Breast epithelium (tissue), 4 donors: ENCODE results near the gene PLEKHA6. TPM values are rescaled to one million over a fixed set of nuclear protein-coding genes. Genes with fewer than 3 reads are reported as not detected.
A peak's percentile ranks its signal among the peaks of the same experiment; 100 is the strongest.

Experiments
- DNase-seq, 2 donors: peaks; one replicate each; pipeline ENCODE4 v3.0.0-alpha.2; 2019; ENCODE audit warnings: low spot score in 2 of 2
- H3K27ac ChIP-seq, 2 donors: fragments of 200-600 bp; sonication (generic) in 1 of 2; one replicate each; pipeline ENCODE4 v1.5.1; 2016 to 2019; ENCODE audit warnings: mild to moderate bottlenecking in 1 of 2
- H3K27me3 ChIP-seq, 2 donors: fragments of 200-600 bp; sonication (generic) in 1 of 2; one replicate each; pipeline versions ENCODE4 v1.5.1 to v1.6.0; 2017 to 2019; ENCODE audit warnings: control low read depth in 1 of 2, mild to moderate bottlenecking in 1 of 2
- H3K36me3 ChIP-seq: fragments of 200-600 bp; one replicate; pipeline ENCODE4 v1.5.1; 2019
- H3K4me1 ChIP-seq, 2 donors: fragments of 200-600 bp; sonication (generic); one replicate each; pipeline ENCODE4 v1.5.1; 2016 to 2019; ENCODE audit warnings: control low read depth in 1 of 2
- H3K4me3 ChIP-seq, 3 donors: fragments of 200-600 bp; sonication (generic); 1 replicate in 2 of 3; 2 replicates in 1 of 3; pipeline ENCODE4 v1.5.1; 2016 to 2019; ENCODE audit warnings: mild to moderate bottlenecking in 3 of 3, moderate library complexity in 2 of 3
- H3K9me3 ChIP-seq, 2 donors: fragments of 200-600 bp; sonication (generic) in 1 of 2; one replicate each; pipeline ENCODE4 v1.5.1; 2016 to 2019; ENCODE audit warnings: control low read depth in 1 of 2
- POLR2A ChIP-seq: fragments of 450-650 bp; IDR thresholded peaks from one replicate; pipeline ENCODE4 v1.6.1; 2016; ENCODE audit warnings: antibody characterized with exemption, mild to moderate bottlenecking, moderate library complexity
- POLR2AphosphoS5 ChIP-seq, 3 donors: sonication (generic); formaldehyde crosslinking; IDR thresholded peaks; one replicate each; pipeline ENCODE4 v1.6.1; 2017; ENCODE audit warnings: antibody characterized with exemption in 3 of 3
- intact Hi-C: fragments of 100-400 bp; cut with DNase I; formaldehyde crosslinking; loops from one replicate; pipeline ENCODE4 v1.15.1; 2023; ENCODE audit warnings: low total_unique reads
- total RNA-seq, 3 donors: library from RNA; depleted of rRNA; stranded (reverse); fragments of >200 nt; gene quantifications; one replicate each; pipeline ENCODE4 v1.1.0, GENCODE V29; 2016
- TF ChIP-seq, protein P1 (sequence below), 3 donors: fragments of 450-650 bp; IDR thresholded peaks; one replicate each; pipeline ENCODE4 v1.5.1; 2016 to 2017; ENCODE audit warnings: antibody characterized with exemption in 3 of 3, mild to moderate bottlenecking in 3 of 3, moderate library complexity in 3 of 3

Gene PLEKHA6
- total RNA-seq, 3 donors from 2014 or later = 1.4 to 34.0 (median 17.7) TPM

DNA sequence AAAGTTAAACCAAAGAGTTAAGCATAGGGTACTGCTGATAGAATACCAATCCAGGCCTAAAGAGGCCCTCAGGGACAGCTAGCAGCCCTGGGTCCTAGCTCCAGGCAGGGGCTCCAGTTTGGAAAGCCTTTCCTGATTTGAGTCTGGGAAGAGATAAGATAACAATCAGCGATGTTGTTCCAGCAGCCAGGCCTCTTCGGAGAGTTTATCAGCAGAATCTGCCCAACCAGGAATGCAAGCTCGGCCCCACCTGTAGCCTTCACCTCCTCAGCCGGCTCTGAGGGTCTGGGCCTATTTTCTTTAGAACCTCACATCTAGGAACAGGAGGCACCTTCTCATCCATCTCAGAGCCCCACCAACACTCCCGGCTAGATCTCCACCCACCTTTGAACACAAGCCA lies 42.6 kb downstream of the PLEKHA6 start:
- Histone ChIP-seq H3K4me1 (no peaks in the 10 kb centered on the region), H3K27me3 (no peaks in the 10 kb centered on the region), H3K27ac (peak overlapping the region in 1 of 2 donors; percentile 1), H3K9me3 (no peaks in the 10 kb centered on the region), H3K4me3 (no peak overlapping the region), H3K36me3 (no peaks in the 10 kb centered on the region)
- TF ChIP-seq POLR2AphosphoS5 (IDR thresholded peaks at IDR 0.05) (no peak), POLR2A (no peak)
- TF ChIP-seq, protein P1, sequence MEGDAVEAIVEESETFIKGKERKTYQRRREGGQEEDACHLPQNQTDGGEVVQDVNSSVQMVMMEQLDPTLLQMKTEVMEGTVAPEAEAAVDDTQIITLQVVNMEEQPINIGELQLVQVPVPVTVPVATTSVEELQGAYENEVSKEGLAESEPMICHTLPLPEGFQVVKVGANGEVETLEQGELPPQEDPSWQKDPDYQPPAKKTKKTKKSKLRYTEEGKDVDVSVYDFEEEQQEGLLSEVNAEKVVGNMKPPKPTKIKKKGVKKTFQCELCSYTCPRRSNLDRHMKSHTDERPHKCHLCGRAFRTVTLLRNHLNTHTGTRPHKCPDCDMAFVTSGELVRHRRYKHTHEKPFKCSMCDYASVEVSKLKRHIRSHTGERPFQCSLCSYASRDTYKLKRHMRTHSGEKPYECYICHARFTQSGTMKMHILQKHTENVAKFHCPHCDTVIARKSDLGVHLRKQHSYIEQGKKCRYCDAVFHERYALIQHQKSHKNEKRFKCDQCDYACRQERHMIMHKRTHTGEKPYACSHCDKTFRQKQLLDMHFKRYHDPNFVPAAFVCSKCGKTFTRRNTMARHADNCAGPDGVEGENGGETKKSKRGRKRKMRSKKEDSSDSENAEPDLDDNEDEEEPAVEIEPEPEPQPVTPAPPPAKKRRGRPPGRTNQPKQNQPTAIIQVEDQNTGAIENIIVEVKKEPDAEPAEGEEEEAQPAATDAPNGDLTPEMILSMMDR (IDR thresholded peaks at IDR 0.05) = no peak
- intact Hi-C loops = no loop called here
- DNase-seq = no peak

DNA sequence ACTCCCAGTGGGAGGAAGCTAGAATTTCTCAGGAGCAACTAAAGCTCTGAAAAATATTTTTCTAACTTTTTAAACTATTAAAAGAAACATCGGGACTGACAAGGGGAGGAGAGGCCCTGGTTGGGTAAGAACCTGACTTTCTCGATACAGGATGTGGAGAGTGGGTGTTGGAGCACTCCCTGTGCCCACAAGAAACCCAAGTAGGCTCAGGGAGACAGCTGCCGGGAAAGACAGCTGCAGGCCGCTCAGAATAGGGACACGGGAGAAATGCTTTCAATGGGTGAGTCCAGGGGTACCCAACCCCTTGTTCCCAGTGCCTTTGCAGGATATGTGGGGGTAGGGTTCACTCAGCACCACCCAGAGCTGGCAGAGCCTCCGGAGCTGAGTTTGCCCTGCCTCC lies 43.6 kb downstream of the PLEKHA6 start:
- TF ChIP-seq, protein P1 (IDR thresholded peaks at IDR 0.05) = no peak
- no peak for TF ChIP-seq POLR2AphosphoS5 (IDR thresholded peaks at IDR 0.05)
- no peak for TF ChIP-seq POLR2A
- no peaks in the 10 kb centered on the region for H3K36me3 ChIP-seq
- DNase-seq = no peak
- no peak overlapping the region for H3K27ac ChIP-seq
- H3K27me3 ChIP-seq = no peaks in the 10 kb centered on the region
- intact Hi-C loops = loop anchor here (1.0 kb wide), 1 partner anchor 53 kb away; no protein-coding TSS in a partner anchor
- no peak overlapping the region for H3K4me3 ChIP-seq
- no peaks in the 10 kb centered on the region for H3K4me1 ChIP-seq
- no peaks in the 10 kb centered on the region for H3K9me3 ChIP-seq

DNA sequence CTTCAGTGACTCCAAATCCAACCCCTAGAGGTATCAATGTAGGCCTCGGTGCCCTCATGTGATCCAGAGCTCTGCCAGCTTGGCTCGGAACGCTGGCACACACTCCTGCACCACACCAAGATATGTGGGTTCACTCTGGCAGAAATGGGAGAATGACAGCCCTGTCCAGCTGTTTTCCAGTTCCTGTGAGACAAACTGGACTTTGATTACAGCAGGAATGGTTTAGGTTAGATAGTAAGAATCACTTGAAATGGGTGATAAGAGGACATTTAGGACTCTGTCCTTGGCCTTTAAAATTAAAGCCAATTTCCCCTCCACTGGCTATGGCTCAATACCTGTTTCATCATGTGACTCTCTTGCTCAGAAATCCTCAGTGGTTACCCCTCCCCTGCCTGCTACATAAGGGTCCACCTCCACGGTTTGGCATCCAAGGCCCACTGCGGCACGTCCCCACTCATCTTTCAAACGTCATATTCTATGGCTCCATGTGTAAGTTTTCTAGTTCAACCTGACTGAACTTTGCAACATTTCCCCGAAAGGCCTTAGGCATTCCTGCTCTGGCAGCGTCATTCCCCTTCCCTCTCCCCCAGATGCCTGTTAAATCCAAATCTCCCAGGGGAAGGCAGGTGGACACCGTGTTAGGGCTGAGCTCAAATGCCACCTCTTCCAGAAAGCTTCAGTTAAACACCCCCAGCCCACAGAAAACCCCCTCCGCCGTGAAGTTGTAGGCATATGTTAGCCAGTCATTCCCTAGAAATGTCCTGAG lies 44.7 kb downstream of the PLEKHA6 start:
- Histone ChIP-seq H3K9me3 (no peaks in the 10 kb centered on the region), H3K4me1 (no peaks in the 10 kb centered on the region), H3K27me3 (no peaks in the 10 kb centered on the region), H3K27ac (peak overlapping the region; percentile 65 to 79), H3K4me3 (peak overlapping the region in 2 of 3 donors; percentile 13 to 33), H3K36me3 (no peaks in the 10 kb centered on the region)
- intact Hi-C loops = no loop called here
- no peak for DNase-seq
- TF ChIP-seq POLR2AphosphoS5 (IDR thresholded peaks at IDR 0.05) = no peak
- TF ChIP-seq, protein P1 (IDR thresholded peaks at IDR 0.05) = no peak
- no peak for TF ChIP-seq POLR2A

DNA sequence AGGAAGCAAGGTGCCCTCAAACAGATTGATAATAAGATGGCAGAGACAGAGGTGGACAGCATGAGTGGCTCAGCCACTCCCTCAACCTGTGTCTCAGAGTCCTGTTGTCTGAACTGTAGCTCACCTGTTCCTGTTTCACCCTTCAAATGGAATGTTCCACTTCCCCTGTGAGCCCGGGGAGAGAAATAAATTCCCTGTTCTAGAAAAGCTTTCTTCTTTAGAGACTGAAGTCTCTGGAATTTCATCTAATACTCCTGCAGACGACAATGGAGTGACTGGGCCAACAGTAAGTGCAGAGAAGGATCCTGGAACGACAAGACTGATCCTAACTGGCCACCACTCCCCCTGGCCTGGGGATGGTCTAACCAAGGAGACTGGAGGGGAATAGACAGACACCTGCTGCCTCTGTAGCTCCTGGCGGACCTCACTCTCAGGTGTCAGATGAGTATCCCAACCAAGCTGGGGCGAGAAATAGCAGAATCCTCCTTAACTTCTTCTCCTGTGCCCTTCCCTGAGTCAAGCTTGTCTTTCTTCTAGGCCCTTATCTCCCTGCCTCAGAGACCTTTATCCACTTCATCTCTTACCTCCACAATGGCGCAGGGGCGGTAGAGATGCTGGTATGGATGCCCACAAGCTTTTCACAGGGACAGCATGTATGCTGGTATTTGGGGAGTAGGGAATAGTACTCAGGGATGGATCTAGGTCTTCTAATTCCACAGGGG lies 45.4 kb downstream of the PLEKHA6 start:
- no peaks in the 10 kb centered on the region for H3K4me1 ChIP-seq

More for the DNA sequence above, 45.4 kb downstream of the PLEKHA6 start:
- Histone ChIP-seq H3K9me3 (no peaks in the 10 kb centered on the region), H3K27ac (peak overlapping the region; percentile 65 to 79), H3K4me3 (peak overlapping the region in 2 of 3 donors; percentile 32 to 33), H3K36me3 (no peaks in the 10 kb centered on the region), H3K27me3 (no peaks in the 10 kb centered on the region)
- TF ChIP-seq POLR2AphosphoS5 (IDR thresholded peaks at IDR 0.05) (no peak), POLR2A (no peak)
- TF ChIP-seq, protein P1 (IDR thresholded peaks at IDR 0.05) = no peak
- intact Hi-C loops = no loop called here
- DNase-seq = peak in 1 of 2 donors; percentile 30
